ENCODE results near the gene SGTA. TPM values are rescaled to one million over a fixed set of nuclear protein-coding genes. Genes with fewer than 3 reads are reported as not detected.

The SGTA gene
- total RNA-seq, 1 donor from 2014 or later: 64.4 TPM

GRCh38 chr19:2754659-2755447, 28.2 kb downstream of the SGTA start:
- H3K27ac Mint-ChIP-seq: no peak overlapping the region
- no peaks in the 10 kb centered on the region for H3K27me3 Mint-ChIP-seq
- DNase-seq (ENCODE audit: extremely low spot score, unreplicated experiment): no peak
- TF ChIP-seq CTCF (conservative IDR thresholded peaks at IDR 0.05): no peak
- no peak overlapping the region for H3K4me3 Mint-ChIP-seq
- no peaks in the 10 kb centered on the region for H3K9me3 Mint-ChIP-seq
- H3K4me1 Mint-ChIP-seq (ENCODE audit: unreplicated experiment): no peaks in the 10 kb centered on the region
- peaks cover 3% of the 10 kb centered on the region for H3K36me3 Mint-ChIP-seq

GRCh38 chr19:2751438-2751830, 31.6 kb downstream of the SGTA start:
- H3K9me3 Mint-ChIP-seq: no peaks in the 10 kb centered on the region
- no peak overlapping the region for H3K4me3 Mint-ChIP-seq
- DNase-seq (ENCODE audit: extremely low spot score, unreplicated experiment): no peak
- TF ChIP-seq CTCF (conservative IDR thresholded peaks at IDR 0.05): no peak
- peaks cover 3% of the 10 kb centered on the region for H3K36me3 Mint-ChIP-seq
- H3K27ac Mint-ChIP-seq: no peak overlapping the region
- H3K4me1 Mint-ChIP-seq (ENCODE audit: unreplicated experiment): no peaks in the 10 kb centered on the region
- H3K27me3 Mint-ChIP-seq: no peaks in the 10 kb centered on the region

- H3K4me3 Mint-ChIP-seq: no peak overlapping the region
- H3K9me3 Mint-ChIP-seq: no peaks in the 10 kb centered on the region
- peaks cover 3% of the 10 kb centered on the region for H3K36me3 Mint-ChIP-seq
- no peak for TF ChIP-seq CTCF (conservative IDR thresholded peaks at IDR 0.05)
- no peak for DNase-seq (ENCODE audit: extremely low spot score, unreplicated experiment)
- no peak overlapping the region for H3K27ac Mint-ChIP-seq
- H3K27me3 Mint-ChIP-seq: no peaks in the 10 kb centered on the region
- H3K4me1 Mint-ChIP-seq (ENCODE audit: unreplicated experiment): no peaks in the 10 kb centered on the region
These were observed 32.1 kb downstream of the SGTA start for GRCh38 chr19:2750808-2751437.

GRCh38 chr19:2747349-2747748, 35.7 kb downstream of the SGTA start:
- Mint-ChIP-seq H3K27ac (no peak overlapping the region), H3K27me3 (peaks cover 20% of the 10 kb centered on the region), H3K9me3 (no peaks in the 10 kb centered on the region), H3K4me1 (ENCODE audit: unreplicated experiment) (no peaks in the 10 kb centered on the region), H3K36me3 (no peaks in the 10 kb centered on the region), H3K4me3 (no peak overlapping the region)
- no peak for TF ChIP-seq CTCF (conservative IDR thresholded peaks at IDR 0.05)
- DNase-seq (ENCODE audit: extremely low spot score, unreplicated experiment): no peak

- no peak overlapping the region for H3K27ac Mint-ChIP-seq
- peaks cover 7% of the 10 kb centered on the region for H3K4me1 Mint-ChIP-seq (ENCODE audit: unreplicated experiment)
- peaks cover 24% of the 10 kb centered on the region for H3K27me3 Mint-ChIP-seq
- H3K4me3 Mint-ChIP-seq: no peak overlapping the region
- no peak for DNase-seq (ENCODE audit: extremely low spot score, unreplicated experiment)
- H3K36me3 Mint-ChIP-seq: no peaks in the 10 kb centered on the region
- no peaks in the 10 kb centered on the region for H3K9me3 Mint-ChIP-seq
- no peak for TF ChIP-seq CTCF (conservative IDR thresholded peaks at IDR 0.05)
These were observed 39.0 kb downstream of the SGTA start for GRCh38 chr19:2744113-2744512.
